ENCODE measurements around the gene RASL10A.
A peak's percentile ranks its signal among the peaks of the same experiment; 100 is the strongest.

RASL10A gene

DNA sequence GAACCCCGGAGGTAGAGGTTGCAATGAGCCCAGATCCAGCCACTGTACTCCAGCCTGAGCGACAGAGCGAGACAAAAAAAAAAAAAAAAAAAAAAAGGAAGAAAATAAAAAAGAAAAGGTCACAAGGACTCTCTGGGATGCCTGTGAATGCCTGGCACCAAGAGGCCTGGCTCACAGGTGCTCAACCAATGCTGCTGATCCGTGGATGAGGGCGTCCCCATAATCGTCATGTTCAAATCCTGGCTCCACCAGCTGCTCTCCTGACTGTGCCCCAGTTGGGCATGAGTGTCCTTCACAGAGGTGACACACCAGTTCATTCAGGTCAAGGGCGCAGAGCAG is 9.7 kb downstream of the RASL10A start:
- DNase-seq (ENCODE audit: low spot score): no peak

DNA sequence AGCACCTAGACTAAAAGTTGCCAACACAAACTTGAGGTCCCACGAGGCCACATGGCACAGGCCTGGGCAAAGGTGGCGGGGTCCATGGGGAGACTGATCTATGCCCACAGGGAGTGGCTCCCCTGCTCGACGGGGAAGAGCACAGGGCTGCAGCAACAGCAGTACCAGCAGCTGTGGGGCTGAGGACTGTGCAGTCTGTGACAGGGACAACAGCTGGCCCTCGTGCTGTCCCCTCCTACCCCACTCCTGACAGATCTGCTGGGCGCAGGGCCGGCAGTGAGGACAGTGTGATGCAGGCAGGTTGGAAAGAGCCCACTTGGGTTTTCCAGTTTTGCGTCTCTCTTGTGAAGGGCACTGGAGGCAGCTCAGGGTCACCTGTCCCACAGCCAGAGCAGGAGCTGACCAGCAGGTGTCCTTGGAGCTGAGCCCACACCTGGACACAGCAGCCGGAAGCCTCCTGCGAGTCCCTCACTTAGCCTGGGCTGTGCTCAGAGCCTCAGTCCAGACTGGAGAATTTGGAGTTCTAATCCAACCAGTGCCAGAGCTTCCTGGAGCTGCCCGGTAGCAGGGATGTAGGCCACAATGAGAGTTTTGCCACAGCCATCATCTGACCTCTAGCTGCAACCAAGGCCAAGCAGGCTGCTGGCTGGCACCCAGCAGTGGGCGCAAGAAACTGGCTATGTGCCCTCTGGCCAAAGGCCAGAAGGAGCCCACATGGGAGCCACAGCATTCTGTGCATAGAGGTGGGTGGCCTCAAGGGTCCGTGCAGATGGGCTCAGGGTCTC is 12.6 kb downstream of the RASL10A start:
- no peak for DNase-seq (ENCODE audit: low spot score)

DNA sequence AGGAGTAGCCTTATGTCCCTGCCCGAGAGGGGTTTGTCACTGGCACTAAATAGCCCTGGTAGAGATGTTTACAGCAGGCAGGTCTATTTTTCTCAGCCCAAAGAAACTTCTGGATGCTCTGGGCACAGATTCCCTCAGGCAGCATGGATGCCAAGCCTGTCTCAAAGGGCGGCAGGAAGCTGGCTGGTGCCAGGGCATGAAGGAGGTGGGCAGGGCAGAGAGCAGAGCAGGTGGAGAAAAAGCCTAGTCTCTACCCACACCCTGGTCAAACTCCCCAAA is 13.2 kb downstream of the RASL10A start:
- no peak for DNase-seq (ENCODE audit: low spot score)

DNA sequence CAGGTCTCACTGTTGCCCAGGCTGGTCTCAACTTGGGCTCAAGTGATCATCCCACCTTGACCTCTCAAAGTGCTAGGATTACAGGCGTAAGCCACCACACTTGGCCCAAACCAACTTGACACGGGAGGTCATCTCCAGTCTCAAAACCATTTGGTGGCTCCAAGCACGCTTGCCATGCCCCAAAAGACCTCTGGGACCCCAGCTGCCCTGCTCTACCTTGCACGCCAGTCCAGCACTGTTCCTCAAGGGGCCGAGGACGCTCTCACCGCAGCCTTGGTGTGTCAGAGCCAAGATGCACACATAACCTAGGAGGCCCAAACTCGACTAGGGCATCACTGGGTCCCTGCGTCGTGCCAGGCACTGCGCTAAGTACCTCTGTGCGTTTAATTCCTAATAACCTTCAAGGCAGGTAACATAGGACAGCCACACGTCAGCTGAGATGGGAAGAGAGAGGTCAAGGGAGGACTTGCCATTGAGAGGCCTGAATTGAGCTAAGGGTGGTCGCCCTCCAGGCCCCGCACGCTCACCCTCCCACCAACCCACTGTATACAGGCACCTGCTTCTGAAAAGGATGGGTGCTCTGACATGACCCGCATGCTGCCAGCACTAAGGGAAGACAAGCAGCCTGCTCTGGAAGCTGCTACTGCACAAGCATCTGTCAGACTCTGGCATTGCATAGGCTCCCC is 13.6 kb downstream of the RASL10A start:
- DNase-seq (ENCODE audit: low spot score): no peak

DNA sequence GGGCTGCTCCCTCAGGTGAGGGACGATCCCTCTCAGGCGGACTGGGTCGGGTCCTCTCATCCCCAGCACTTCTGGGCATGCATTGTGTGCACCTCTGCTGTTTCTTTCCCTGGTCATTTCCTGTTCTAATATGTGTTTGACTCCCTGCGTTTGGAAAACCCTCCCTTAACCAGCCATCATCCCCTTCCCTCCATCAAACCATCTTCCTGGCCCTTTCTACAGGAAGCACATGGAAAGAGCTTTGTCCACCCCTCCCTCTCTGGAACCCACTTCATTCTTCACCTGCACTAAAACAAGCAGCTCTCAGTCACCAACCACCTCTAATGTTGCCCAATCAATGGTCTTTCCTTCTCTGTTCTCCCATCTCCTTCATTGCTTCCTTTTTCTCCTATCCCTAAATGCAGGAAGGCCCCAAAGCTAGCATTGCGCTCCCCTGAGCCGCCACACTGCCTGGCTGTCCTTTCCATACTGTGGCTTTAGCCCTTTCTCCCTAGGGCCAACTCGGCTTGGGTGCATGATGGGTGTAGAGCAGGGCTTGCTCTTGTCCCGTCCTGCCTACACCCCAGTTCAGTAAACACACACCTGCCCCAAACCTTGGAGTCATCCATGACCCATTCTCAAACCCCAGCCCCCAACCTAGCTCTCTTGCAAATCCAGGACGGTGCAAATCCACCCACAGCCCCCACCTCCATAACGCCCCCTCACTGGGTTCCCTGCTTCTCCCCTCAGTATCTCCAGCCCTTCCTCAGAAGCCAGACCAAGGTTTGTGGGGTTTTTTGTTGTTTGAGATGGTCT is 14.5 kb downstream of the RASL10A start:
- DNase-seq (ENCODE audit: low spot score): no peak

DNA sequence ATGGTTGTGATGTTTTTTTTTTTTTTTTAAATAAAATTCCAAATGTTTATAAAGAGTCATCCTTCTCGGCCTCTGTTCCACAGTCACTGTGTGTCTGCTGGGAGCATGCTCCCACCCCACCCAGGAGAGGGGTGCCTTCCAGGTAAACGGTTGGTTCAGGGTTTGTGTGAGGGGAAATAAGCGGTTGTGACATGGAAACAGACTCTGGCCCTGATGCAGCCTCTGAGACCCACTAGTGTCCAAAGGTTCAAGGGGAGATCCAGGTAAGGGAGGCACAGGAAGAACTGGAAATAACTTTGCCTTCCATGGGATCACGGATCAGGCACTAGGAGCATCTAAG is 15.1 kb downstream of the RASL10A start:
- no peak for DNase-seq (ENCODE audit: low spot score)

DNA sequence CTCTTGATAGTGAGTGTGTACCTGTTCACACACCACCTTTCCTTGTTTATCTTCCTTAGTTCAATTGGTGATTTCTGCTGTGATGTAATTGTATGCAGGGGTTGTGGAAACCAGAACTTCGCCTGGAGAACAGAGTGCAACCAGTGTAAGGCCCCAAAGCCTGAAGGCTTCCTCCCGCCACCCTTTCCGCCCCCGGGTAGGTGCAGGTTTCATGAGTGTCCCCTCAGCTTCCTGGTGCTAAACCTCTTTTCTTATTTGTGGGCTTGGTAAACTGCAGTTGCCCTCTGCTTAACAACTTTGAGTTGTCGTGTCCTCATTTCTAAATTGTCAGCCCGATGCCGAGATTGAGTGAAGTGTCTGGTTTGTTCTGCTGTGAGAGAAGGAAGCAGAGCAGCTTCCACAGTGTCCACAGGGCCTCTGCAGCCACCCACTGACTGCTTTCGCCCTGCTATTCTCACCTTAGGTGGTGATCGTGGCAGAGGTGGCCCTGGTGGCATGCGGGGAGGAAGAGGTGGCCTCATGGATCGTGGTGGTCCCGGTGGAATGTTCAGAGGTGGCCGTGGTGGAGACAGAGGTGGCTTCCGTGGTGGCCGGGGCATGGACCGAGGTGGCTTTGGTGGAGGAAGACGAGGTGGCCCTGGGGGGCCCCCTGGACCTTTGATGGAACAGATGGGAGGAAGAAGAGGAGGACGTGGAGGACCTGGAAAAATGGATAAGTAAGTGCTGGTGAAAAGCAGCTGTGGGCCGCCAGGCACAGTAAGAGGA is 16.2 kb downstream of the RASL10A start:
- no peak for DNase-seq (ENCODE audit: low spot score)

DNA sequence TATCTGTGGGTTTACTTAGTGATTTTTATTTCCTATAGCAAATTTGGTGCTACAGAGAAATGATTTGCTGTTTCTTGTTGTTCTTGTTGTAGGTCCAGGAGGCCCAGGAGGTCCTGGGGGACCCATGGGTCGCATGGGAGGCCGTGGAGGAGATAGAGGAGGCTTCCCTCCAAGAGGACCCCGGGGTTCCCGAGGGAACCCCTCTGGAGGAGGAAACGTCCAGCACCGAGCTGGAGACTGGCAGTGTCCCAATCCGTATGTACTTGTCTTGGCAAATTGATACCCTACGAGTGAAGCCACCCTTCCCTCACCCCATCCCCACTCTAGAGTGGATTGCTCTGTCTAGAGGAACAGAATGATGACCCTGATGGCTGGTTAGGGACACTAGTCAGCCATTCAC is 16.9 kb downstream of the RASL10A start:
- no peak for DNase-seq (ENCODE audit: low spot score)

DNA sequence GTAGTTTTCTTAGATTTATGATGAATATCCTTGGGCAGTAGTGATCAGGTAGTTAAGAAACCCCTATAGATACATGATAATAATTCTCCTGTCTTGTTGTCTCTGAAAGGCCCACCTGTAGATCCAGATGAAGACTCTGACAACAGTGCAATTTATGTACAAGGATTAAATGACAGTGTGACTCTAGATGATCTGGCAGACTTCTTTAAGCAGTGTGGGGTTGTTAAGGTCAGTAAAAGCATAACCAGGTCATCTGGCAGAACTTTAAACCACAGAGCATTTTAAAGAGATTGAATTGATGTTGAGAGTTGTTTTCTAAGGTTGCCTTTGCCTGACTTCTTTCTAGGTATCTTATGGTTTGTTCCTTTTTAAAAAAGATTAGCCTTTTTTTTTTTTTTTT is 23.1 kb downstream of the RASL10A start:
- no peak for DNase-seq (ENCODE audit: low spot score)

DNA sequence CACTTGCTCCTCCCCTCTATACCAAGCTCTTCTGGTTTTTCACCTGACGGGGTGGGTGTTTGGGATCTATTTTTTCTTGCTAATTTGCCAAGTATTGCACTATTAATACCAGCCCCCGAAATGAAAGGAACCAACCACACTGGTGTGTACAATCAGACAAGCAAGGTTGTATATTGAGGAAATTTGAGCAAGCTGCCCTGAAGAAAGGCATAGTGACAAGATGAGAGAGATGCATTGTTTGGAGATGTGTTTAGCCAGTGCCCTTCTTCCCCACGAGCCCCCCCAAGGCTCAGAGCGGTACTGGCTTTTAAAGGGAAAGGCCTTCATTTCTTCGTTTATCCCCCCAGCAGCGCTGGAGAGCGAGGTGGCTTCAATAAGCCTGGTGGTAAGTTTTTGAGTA is 24.3 kb downstream of the RASL10A start:
- no peak for DNase-seq (ENCODE audit: low spot score)

DNA sequence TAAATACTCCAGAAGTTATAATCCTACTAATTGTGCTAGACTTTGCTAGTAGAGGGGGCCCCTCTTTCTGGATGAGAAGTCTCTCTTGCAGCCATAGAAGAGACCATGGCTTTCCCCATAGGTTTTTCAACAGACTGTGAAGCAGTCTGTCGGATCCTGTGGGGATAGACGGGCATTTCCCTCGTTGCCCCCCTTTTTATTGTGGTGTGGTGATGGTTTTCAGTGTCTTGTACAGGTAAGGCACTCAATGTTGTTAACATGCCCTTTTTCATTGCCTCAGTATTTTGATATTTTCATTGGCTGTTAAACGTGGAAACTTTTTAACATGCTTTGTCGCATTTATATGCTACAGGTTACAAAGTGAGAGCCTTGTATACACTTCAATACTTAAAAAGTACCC is 25.4 kb downstream of the RASL10A start:
- no peak for DNase-seq (ENCODE audit: low spot score)

DNA sequence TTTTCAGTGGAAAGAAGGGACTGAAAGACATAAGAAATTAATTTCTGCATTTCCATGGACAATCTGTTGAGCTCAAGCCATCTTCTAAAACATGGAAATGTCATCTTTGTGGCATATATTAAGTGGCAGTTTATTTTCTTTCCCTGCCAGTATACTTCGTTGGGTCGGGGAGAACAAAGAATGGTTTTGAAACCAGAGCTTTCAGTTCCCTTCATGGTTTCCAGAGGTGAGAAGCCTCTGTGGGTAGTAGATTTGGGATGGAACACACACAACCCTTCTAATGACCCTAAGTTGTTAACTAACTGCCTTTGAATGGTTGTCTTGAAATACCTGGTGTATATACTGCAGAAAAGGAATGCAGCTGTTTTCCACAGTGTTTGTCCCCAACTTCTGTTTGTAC is 26.7 kb downstream of the RASL10A start:
- no peak for DNase-seq (ENCODE audit: low spot score)

DNA sequence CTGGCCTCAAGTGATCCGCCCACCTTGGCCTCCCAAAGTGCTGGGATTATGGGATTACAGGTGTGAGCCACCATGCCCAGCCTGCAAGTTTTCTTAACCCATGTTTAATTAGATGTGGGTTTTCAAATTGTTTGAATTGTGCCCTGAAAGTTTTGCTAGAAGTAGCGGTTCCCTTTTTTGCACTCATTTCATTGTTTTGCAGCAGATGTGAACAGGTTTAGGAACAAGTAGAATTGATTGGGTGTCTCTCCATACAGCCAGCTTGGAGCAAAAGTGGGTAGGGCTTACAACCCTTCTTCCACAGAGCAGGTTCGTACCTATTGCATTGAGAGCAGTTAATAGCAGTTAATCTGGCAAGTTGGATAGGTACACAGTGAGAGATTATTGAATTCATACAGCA is 31.3 kb downstream of the RASL10A start:
- DNase-seq (ENCODE audit: low spot score): no peak

DNA sequence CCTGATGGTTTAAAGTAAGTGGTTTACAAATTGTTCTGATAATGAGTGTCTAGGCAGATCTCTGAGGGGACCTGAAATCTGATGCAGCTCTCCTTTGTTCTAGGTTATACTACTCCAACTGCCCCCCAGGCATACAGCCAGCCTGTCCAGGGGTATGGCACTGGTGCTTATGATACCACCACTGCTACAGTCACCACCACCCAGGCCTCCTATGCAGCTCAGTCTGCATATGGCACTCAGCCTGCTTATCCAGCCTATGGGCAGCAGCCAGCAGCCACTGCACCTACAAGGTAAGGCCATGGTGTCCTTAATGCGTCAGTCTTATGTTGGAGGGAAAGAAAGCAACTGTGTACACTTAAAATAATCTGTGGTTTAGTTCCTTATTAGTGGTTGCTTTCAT is 37.6 kb downstream of the RASL10A start:
- DNase-seq (ENCODE audit: low spot score): no peak

DNA sequence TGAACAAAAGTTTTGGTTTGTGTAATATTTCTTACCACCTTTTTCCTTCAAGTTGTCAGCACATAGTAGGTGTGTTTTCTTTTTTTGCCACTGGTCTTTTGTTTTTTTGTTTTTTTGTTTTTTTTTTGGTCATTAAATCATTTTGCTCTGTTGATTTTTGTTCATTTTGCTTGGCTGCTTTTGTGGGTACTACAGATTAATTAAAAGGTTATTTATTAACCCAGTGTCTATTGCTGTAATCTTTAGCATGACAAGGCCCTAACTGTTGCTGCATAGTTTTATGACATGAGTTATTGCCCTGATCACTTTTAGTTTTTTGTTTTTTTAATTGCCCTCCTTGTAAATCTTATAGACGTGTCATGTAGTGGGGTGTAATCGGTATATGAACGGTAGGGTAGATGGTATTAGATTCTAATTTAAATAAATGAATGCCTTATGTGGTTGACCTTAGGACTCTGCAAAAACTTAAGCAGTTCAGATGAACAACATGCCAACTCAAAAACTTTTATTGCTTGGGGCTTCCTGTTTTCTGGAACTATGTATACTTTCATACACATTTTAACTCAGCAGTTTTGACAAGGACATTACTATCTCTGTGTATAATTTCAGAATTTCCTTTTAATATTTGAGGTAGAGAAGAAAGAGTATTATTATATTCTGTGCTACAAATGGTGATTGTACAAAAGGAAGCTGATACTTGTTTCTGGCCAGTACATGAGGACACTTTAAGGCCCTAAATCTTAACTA is 39.5 kb downstream of the RASL10A start:
- no peak for DNase-seq (ENCODE audit: low spot score)

DNA sequence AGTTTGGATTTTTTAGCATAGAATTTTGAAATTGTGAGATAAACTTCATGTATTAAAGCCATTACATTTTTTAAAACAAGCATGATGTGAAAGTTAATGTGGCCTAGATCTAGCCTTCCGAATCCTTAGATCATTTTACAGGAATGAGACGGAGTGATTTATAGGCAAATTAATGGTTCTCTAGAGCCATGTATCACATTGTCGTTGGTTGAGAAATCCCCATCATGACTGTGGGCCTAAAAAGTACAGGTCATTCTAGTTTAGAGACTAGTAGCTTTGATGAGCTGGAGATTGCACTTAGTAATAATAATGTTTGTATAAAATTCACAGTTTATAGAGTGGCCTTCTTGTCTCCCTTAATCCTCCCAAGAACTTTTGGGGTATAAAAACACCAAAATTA is 40.3 kb downstream of the RASL10A start:
- no peak for DNase-seq (ENCODE audit: low spot score)

DNA sequence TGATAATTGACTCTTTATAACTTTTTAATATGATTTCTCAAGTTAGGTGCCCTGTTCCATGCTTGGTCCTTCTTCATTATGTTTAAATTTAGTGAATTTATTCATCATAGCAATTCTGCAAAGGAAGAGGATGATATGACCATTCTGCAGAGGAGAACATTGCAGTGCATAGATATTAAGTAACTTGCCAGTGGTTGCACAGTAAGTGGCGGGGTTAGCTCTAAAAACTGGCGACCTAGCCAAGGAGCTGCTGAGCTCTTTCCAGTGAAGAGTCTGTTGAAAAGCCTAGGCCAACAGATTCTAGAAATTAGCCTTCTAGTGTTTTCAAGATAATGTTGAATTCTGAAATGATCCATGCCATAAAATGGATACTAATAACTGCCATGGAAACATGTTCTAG is 42.9 kb downstream of the RASL10A start:
- no peak for DNase-seq (ENCODE audit: low spot score)

DNA sequence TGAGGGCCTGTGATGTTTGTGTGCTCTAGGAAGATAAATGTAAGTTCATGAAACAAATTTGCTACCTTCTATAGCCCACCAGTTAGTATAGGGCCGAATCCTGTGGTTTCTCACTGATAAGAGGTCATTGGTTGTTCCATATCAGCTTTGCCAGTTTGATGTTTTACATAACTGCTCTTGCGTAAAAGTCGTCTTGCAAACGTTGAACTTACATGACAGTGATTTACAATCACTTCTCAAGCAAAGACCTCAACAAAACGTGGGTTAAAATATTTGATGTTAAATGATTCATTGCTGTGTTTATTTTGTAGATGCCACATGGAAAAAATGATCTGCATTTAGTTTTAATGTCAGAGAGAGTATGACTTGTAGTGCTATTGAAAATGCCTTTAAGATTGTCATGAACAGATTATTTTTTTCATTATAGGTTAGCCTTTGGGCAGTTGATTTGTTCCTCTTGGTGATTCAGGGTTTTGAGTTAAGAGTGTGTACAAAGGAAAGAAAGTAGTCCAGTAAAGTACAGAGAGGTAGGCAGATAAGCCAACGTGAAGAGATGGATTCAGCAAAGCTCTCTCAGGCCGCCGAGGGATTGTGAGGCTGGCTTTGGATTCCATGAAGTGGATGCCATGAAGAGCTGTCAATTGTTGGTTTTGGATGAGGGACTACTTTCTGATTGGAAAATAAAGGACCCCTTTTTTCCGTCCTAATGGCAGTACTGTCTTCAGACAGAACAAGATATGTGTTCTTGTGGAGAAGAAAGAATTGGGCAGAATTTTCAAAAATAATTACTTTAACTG is 44.8 kb downstream of the RASL10A start:
- peak; percentile 53 for DNase-seq (ENCODE audit: low spot score)

DNA sequence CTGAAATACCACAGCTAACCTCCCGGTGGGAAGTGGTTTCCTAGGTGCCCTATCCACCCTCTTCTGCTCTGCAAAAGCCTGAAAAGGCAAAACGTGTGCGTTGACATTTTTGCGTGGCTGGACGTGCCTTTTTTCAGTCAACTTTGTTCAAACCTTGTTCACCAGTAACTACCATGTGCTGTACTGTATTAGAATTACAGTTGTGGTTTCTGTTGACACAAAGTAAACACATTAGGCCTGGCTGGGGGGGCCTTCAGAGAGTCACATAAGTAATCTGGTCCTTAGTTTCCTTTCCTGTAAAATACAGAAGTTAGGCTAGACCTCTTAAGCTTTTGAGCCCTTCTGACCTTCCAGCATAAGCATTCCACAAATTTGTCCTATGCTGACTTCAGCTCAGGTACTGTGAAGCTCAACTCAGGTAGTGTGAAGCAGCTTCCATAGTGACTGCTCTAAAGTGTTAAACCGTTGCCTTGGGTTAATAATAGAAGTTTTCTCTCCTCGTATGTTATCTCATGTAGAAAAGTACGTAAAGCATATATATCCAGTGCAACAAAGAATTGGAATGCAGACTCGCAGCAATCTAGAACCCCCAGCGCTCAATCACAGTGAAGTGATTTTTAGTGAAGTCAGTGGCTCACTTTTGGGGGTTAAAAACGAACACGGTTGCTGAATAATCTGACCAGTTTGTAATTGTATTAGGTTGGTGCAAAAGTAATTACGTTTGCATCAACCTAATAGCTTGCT is 45.6 kb downstream of the RASL10A start:
- DNase-seq (ENCODE audit: low spot score): peak; percentile 43

DNA sequence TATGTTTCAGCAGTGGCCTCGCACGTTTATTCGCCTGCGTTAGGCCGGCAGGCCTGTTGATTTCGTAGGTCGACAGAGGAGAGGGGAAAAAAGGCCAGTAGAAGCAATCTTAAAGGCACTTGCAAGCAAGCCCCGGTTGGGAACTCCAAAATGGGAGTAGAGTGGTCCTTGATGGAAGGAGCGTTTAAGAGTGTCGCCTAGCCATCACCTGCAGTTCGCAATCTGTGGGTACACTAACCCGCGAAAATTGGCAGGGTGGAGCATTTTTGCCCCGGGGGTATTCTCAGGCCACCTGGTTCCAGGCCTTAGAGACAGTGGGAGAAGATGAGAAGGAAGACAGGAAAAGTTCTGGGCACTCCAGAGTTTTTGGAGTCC is 46.3 kb downstream of the RASL10A start:
- peak; percentile 48 for DNase-seq (ENCODE audit: low spot score)
